ENCODE results near the gene EPS8L3. TPM values are rescaled to one million over a fixed set of nuclear protein-coding genes. Genes with fewer than 3 reads are reported as not detected.

EPS8L3 gene
- total and polyA plus RNA-seq, 9 of the 15 experiments (the other 6 are each of a cell fraction or from before 2014, with no cell fraction given) = 0.09 to 0.42 (median 0.14) TPM; not detected in 5

- no peak for TF ChIP-seq ATF1 (CRISPR knock-in tag; IDR thresholded peaks at IDR 0.05)
- TF ChIP-seq ATF1 (tag; IDR thresholded peaks at IDR 0.05) = peak; percentile 53; the same call in 1 of the 2 replicates
- no peak for TF ChIP-seq ZNF354B (CRISPR knock-in tag; IDR thresholded peaks at IDR 0.05)
- TF ChIP-seq ASH1L (IDR thresholded peaks at IDR 0.05; ENCODE audit: borderline replicate concordance, low read depth, partially characterized antibody) = no peak
- no peak for TF ChIP-seq PTRF (tag; IDR thresholded peaks at IDR 0.05)
- TF ChIP-seq E2F4 (CRISPR knock-in tag; IDR thresholded peaks at IDR 0.05; ENCODE audit: low read depth) = no peak
- no peak for TF ChIP-seq IFI16 (CRISPR knock-in tag; IDR thresholded peaks at IDR 0.05)
- no peak for TF ChIP-seq HEY1 (CRISPR knock-in tag; IDR thresholded peaks at IDR 0.05; ENCODE audit: borderline replicate concordance)
- TF ChIP-seq ATF2 (CRISPR knock-in tag; IDR thresholded peaks at IDR 0.05) = no peak
- TF ChIP-seq CC2D1A (IDR thresholded peaks at IDR 0.05) = peak; percentile 96
- no peak for TF ChIP-seq ZBTB7A (IDR thresholded peaks at IDR 0.05; ENCODE audit: borderline replicate concordance, control insufficient read depth, low read depth, low read length)
- TF ChIP-seq CAMTA2 (CRISPR knock-in tag; conservative IDR thresholded peaks at IDR 0.05) = no peak
- peak; percentile 83 for TF ChIP-seq ZNF592 (IDR thresholded peaks at IDR 0.05)
- TF ChIP-seq MAFG (tag; conservative IDR thresholded peaks at IDR 0.05) = no peak
- TF ChIP-seq FOXJ2 (tag; IDR thresholded peaks at IDR 0.05) = no peak
- TF ChIP-seq SETDB1 (IDR thresholded peaks at IDR 0.05; ENCODE audit: low read length) = no peak
- TF ChIP-seq NCOA2 (IDR thresholded peaks at IDR 0.05; ENCODE audit: partially characterized antibody in 2 of 2) = no peak
- TF ChIP-seq NBN (IDR thresholded peaks at IDR 0.05; ENCODE audit: low read depth) = 0 out of 2 replicates have a peak, but pooled peaks have one; percentile 38
- TF ChIP-seq ARHGAP35 (IDR thresholded peaks at IDR 0.05; ENCODE audit: partially characterized antibody) = no peak
- no peak; the same call in none of the 2 replicates for TF ChIP-seq ZNF511 (CRISPR knock-in tag; IDR thresholded peaks at IDR 0.05)
- peak; percentile 33; the same call in 1 of the 2 replicates for TF ChIP-seq MEF2D (tag; conservative IDR thresholded peaks at IDR 0.05; ENCODE audit: low read depth)
- TF ChIP-seq CREB5 (CRISPR knock-in tag; IDR thresholded peaks at IDR 0.05) = no peak
These were observed 13.2 kb upstream of the EPS8L3 start (continued) for GRCh38 chr1:109776911-109777310.
